Hippocampal formation (tissue), 2 donors: ENCODE measurements around the gene GNA15.
"Not testable (repeated sequence)": the region's sequence is repeated elsewhere in the genome, so short reads cannot be mapped to it uniquely, and the experiment has no call there.

Experiments used
- DNase-seq, 2 donors: peaks; one replicate each; lab custom pipeline; 2025; lab: John Stamatoyannopoulos, UW

Gene GNA15

DNA sequence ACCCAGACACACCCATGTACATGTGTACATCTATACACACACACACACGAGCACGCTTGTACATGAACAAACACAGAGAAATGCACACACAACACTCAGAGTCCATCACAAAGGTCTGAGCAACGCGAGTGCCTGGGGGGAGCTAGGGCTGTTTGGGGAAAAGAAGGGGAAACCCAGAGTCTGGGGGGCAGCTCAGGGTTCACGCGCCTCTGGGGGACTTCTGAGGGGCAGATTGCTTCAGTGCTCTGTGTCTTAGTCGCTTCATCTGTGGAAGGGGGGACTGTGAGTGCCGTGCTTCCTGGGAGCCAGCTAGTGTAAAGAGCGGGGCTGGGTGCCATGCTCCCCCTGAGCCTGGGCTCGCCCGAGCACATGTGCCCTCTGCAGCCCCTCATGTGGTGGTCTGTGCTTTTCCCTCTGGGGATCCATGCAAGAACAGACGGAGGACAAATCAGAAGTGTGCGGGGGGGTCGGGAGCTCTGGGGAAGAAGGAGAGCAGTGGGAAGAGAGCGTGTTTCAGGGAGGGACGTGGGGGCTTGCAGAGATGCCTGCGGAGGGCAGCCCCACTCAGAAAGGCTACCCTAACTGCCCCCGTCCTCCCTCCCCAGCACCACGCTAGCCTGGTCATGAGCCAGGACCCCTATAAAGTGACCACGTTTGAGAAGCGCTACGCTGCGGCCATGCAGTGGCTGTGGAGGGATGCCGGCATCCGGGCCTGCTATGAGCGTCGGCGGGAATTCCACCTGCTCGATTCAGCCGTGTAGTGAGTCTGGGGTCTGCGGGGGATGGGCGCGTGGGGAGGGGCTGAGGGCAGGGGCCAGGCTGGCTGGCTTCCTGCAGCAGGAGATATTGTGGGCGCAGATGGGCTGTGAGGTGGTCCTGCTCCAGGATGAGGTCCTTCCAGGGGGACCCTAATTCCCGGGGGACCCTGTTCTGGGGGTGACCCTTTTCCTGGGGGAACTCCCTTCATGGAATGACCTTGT is 14.0 kb downstream of the GNA15 start:
- no peak for DNase-seq

DNA sequence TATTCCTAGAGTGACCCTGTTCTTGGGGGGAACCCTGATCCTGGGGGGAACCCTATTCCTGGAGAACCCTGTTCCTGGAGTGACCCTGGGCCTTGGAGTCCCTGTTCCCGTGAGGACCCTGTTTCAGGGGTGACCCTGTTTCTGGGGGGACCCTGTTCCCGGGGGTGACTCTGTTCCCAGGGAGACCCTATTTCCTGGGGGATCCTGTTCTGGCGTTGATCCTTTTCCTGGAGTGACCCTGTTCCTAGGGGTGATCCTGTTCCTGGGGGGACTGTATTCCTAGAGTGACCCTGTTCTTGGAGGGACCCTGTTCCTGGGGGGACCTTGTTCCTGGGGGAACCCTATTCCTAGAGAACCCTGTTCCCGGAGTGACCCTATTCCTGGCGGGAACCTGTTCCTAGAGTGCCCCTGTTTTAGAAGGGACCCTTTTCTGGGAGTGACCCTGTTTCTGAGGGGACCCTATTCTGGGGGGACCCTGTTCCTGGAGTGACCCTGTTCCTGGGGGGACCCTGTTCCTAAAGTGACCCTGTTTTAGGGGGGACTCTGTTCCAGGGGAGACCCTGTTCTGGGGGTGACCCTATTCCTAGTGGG is 15.0 kb downstream of the GNA15 start:
- DNase-seq: no peak

DNA sequence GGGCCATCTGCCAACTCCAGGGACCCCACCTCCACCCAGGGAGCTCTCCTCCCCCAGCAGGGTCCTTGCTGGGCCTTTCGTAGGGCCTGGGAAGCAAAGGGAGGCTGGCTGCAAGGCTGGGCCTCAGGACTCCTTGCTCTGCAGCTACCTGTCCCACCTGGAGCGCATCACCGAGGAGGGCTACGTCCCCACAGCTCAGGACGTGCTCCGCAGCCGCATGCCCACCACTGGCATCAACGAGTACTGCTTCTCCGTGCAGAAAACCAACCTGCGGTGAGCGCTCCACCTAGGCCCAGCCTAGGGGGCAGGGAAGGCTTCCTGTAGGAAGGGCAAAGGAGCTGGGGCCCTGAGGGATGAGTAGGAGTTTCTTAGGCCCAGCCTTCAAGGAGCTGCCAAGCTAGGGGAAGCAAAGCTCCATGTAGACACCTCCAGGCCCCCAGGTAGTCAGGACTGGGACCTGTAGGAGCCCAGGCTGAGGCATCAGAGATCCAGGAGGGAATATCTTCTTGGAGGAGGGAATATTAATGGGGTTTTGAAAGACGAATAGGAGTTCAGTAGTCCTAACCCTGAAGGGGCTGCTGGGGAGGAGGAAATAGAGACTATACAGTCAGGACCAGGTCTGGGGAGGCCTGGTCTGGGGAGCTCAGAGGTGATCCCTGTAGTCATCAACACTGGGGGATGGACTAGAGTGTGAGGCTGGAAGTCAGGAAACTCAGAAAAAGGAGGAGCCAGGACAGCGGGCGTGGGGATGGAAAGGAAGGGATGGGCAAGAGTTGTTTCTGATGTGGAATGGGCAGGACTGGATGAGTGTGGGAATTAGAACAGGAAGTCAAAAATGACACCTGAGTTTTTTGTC is 16.0 kb downstream of the GNA15 start:
- no peak for DNase-seq

DNA sequence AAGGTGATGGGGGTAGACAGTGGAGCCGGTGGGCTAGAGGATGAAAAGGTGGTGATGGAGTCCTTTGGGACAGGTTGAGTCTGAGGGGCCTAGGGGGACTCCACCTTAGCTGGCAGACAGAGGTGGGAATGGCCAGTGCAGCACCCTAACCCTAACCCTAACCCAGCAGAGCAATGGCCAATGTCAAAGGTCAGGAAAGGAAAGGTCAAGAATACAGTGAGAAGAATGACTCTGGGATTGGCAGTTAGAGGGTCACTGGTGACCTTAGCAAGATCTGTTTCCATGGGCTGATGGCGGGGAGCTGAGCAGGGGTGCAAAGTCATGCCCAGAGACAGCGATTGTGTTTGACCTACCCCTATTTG is 16.6 kb downstream of the GNA15 start:
- no peak for DNase-seq

DNA sequence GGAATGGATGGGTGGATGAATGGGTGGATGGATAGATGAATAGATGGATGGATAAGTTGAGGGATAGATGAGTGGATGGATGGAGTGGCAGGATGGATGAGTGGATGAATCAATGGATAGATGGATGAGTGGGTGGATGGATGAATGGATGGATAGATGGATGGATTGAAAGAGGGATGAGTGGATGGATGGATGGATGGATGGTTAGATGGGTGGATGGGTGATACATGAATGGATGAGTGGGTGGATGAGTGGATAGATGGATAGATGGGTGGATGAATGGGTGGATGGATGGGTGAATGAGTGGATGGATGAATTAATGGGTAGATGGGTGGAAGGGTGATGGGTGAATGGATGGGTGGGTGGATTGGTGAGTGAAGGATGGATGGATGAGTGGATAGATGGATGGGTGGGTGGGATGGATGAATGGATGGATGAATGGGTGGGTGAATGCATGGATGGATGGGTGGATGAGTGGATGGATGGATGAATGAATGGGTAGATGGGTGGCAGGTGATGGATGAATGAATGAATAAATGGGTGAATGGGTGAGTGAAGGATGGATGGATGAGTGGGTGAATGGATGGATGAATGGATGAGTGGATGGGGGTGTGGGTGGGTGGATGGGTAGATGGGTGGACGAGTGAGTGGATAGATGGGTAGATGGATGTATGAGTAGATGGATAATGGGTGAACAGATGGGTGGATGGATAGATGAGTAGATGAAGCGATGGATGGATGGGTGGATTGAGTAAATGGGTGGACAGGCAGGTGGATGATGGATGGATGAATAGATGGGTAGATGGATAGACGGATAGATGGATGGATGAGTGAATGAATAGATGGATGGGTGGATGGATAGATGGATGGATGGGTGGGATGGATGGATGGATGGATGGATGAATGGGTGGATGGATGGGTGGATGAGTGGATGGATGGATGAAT is 17.7 kb downstream of the GNA15 start:
- DNase-seq: no peak

DNA sequence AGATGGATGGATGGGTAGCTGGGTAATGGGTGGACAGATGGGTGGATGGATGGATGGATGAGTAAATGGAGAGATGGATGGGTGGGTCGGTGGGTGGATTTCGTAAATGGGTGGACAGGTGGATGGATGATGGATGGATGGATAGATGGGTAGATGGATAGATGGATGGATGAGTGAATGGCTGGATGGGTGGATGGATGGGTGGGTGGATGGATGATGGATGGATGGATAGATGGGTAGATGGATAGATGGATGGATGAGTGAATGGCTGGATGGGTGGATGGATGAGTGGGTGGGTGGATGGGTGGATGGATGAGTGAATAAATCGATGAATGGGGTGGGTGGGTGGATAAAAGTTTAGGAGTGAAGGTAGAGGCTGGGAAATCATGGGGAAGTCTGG is 18.6 kb downstream of the GNA15 start:
- DNase-seq: not testable (repeated sequence)

DNA sequence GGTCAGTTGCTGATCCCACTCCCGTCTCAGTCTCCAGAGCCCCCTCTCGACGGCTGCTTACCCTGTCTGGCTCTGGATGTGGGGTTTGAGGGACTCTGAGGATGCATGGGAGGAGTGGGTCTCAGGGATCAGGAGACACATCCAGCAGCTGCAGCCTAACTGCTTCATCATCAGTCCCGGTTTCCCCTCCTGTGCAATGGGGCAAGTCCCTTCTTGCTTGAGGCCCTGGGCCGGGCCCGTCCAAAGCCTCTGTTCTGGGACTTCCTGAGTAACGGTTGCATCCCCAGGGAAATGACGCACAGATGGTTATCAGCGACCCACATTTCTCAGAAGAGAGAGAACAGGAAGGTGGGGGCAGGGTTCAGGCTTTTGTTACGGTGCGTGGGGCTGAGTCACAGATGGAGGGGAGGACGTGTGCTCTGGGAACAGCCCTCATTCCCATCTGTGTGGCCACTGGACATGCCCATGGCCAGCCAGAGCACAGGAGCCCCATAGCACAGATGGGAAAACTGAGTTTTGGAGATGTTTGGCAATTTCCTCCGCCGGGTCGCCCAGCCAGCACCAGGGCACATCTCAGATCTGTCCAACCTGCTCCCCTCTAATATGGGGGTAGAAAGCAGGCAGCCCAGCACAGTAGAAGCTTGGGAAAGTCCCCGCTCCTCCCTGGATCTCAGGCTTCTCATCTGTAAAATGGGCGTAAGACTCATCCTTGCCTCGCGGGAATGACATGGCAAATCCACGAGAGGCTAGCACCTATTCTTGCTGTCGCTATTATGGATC is 19.3 kb downstream of the GNA15 start:
- no peak for DNase-seq

DNA sequence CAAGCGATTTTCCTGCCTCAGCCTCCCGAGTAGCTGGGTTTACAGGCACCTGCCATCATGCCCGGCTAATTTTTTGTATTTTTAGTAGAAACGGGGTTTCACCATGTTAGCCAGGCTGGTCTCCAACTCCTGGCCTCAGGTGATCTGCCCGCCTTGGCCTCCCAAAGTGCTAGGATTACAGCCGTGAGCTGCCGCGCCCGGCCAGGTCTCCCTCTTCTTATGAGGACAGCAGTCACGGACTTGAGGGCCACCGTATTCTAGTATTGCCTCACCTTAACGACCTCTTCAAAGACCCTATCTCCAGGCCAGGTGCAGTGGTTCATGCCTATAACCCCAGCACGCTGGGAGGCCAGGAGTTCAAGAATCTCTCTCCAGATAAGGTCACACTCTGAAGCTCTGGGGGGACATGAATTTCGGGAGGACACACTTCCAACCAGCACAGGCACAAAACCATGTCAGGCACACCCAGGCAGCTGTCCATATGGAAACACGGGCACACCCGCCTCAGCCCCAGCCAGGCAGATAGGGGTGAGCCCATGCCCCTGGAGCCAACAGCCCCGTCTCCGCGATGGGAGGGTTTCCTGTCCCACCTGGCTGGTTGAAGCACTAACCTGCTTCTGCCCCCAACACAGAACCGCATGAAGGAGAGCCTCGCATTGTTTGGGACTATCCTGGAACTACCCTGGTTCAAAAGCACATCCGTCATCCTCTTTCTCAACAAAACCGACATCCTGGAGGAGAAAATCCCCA is 21.4 kb downstream of the GNA15 start:
- no peak for DNase-seq

DNA sequence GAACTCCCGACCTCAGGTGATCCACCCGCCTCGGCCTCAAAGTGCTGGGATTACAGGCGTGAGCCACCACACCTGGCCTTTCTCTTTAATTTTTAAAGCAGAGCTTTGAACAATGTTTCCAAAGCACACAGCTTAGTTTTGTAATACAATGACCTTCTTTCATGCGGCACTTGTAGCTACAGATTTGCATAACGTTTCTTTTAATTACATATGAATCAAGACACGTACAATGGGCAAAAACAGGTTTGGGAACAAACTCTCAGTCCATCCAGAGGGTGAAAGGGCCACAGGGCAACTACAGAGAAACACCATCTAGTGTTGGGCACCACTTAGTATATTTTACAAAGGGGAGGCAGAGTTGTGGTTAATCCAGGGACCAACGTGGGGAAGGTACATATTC is 23.7 kb downstream of the GNA15 start:
- DNase-seq: no peak

DNA sequence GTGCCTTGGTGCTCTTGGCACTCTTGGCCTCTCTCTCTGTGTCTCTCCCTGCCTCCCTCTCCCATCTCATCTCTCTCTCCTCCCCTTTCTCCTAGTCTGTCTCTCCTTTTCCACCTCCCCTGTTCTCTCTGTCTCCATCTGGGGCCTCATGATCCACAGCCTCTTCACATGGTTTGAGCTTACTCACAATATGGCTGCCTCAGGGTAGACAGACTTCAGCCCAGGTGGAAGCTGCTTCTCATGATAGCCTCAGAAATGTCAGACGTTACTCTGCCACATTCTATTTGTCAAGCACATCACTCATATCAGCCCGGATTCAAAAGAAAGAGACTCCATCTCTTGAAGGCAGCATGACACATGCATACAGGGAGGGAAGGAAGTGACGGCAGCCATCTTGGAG is 24.4 kb downstream of the GNA15 start:
- no peak for DNase-seq

DNA sequence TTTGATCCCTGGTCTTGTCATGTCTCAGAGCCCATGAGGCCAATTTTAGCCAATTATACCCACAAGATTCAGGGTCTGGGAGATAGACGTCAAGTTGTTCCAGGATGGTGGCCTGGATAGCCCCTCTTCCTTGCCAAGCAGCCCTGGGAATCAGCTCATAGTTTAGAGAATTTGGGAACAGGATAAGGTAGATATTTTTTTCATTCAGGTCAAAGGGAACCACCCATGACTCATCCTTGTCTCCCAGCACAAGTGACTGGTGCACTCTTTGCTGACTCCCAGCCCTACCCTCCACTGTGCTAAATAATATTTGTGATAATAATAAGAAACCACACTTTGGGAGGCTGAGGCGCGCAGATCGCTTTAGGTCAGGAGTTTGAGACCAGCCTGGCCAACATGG is 25.6 kb downstream of the GNA15 start:
- DNase-seq: no peak

DNA sequence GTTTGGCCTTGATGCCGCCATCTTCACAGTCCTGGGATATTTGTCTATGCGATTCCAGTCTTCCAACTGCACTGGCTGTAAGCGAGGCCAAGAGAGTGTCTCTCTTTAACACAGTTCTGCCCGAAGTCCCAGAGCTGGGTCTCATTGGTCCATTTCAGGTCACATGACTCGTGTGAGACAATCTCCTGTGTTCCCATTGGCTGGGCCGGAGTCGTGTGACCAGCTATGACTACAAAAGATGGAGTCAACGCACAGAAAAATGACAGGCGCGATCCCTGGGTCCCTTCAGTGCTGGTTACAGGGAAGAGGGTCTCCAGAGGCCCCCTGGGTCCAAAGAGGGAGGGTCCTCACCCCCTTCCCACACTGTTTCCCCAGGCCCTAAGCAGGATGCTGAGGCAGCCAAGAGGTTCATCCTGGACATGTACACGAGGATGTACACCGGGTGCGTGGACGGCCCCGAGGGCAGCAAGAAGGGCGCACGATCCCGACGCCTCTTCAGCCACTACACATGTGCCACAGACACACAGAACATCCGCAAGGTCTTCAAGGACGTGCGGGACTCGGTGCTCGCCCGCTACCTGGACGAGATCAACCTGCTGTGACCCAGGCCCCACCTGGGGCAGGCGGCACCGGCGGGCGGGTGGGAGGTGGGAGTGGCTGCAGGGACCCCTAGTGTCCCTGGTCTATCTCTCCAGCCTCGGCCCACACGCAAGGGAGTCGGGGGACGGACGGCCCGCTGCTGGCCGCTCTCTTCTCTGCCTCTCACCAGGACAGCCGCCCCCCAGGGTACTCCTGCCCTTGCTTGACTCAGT is 26.8 kb downstream of the GNA15 start:
- DNase-seq: no peak

DNA sequence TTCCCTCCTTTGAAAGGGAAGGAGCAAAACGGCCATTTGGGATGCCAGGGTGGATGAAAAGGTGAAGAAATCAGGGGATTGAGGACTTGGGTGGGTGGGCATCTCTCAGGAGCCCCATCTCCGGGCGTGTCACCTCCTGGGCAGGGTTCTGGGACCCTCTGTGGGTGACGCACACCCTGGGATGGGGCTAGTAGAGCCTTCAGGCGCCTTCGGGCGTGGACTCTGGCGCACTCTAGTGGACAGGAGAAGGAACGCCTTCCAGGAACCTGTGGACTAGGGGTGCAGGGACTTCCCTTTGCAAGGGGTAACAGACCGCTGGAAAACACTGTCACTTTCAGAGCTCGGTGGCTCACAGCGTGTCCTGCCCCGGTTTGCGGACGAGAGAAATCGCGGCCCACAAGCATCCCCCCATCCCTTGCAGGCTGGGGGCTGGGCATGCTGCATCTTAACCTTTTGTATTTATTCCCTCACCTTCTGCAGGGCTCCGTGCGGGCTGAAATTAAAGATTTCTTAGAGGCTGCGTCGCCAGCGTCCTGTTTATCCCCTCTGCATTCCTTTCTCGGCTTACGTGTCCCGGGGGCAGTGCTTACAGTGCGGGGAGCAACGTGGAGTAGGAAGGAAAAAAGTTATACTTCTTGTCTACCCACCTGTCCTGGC is 27.5 kb downstream of the GNA15 start:
- peak; percentile 2 to 18 for DNase-seq

DNA sequence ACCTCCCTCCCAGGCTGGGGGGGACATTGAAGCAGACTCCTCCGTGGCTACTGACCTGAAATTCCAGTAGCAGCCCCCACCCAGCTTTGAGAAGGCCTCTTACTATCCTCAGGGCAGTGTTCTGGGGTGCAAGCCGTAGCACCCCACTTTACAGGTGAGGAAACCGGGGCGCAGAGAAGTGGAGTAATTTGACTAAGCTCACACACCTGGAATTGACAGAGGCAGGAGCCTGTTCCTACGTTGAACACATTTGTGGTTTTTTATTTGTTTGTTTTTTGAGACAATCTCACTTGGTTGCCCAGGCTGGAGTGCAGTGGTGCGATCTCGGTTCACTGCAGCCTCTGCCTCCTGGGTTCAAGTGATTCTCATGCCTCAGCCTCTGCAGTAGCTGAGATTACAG is 28.1 kb downstream of the GNA15 start:
- no peak for DNase-seq

DNA sequence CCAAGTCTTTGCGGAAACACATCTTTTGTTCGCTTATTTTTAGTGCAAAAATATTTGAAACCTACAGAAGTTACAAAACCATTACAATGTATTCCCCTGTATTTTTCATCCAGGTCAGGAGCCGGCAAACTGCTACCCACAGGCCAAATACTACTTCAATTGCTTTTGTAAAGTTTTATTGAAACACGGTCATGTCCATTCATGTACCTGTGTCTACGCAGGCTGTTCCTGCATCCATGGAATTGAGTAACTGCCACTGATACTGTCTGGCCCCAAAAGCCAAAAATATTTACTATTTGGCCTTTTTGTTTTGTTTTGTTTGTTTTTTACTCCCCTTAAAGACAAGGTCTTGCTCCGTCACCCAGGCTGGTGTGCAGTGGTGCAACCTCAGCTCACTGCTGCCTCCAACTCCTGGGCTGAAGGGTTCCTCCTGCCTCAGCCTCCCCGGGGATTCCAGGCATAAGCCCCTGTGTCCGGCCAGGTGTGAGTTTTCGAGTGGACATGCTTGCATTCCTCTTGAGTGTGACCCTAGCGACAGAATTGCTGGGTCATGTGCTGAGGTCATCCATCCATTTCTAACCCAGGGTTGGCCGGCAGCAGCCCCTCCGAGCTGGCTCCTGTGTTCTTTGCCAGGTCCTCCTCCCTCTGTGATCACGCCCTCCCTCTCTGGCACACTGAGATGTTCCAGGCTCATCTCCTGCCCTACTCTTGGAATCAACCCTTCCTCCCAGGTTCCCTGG is 31.9 kb downstream of the GNA15 start:
- DNase-seq: no peak

DNA sequence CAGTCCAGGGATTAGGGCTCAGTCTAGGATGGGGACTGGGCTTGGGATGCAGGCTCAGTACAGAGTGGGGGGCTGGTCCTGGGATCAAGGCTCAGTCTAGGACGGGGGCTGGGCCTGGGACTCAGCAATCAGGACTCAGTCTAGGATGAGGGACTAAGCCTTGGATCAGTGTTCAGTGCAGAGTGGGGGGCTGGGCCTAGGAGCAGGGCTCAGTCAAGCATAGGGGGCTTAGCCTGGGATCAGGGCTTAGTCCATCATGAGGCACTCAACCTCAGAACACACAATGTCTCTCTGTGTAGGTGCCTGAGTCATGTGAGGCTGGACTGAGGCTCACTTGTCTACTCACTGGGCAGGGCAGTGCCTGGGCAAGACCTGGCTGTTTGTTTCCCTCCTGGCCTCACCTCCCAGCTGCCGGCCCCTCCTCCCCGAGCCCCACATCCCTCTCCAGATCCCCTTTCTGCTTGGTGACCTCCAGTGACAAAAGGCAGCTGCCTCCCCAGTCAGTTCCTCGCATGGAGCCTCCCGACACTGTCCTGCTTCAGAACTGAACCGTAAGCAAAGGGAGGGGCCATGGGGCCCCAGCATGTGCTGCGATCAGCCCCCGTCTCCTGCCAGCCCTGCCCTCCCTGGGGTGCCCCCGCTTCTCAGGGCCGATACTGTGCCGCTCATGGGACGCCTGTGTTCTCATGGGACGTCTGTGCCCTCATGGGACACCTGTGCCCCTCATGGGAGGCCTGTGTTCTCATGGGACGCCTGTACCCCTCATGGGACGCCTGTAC is 36.2 kb downstream of the GNA15 start:
- no peak for DNase-seq

DNA sequence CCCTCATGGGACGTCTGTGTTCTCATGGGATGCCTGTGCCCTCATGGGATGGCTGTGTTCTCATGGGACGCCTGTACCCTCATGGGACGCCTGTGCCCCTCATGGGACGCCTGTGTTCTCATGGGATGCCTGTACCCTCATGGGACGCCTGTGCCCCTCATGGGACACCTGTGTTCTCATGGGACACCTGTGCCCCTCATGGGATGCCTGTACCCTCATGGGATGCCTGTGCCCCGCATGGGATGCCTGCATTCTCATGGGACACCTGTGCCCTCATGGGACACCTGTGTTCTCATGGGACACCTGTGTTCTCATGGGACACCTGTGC is 36.8 kb downstream of the GNA15 start:
- DNase-seq: not testable (repeated sequence)
